IMR-90 (cell line): Measurements from ENCODE around the gene SULT1B1.

Experiments used
- MAFK ChIP-seq: IDR thresholded peaks from 2 replicates; pipeline ENCODE4 v1.6.1; 2012; ENCODE audit warnings: low read depth, low read length, improper control_type of control experiment
- MXI1 ChIP-seq: IDR thresholded peaks from 2 replicates; pipeline ENCODE4 v1.6.1; 2012; ENCODE audit warnings: low read depth, mild to moderate bottlenecking, low read length, moderate library complexity, borderline replicate concordance
- POLR2A ChIP-seq: IDR thresholded peaks from 2 replicates; pipeline ENCODE4 v1.6.1; 2012; ENCODE audit warnings: mild to moderate bottlenecking, low read depth, low read length

- no peak for TF ChIP-seq MXI1
- TF ChIP-seq POLR2A, result no peak
- TF ChIP-seq MAFK, result no peak
Observed at GRCh38 chr4:69702201-69702600, 58.2 kb downstream of the SULT1B1 start.
